Cardiac fibroblast (primary cell): ENCODE data around the gene RTP3.

ENCODE experiments used
- DNase-seq, 2 donors: peaks; one replicate each; pipeline versions ENCODE4 v3.0.0 to v3.0.0-alpha.2; 2010; ENCODE audit warnings: low read depth in 2 of 2
- H3K4me3 ChIP-seq, 2 donors: replicated peaks in 1 of 2; 1 replicate in 1 of 2; 2 replicates in 1 of 2; pipeline ENCODE4 v1.5.1; 2011; ENCODE audit warnings: low read depth in 2 of 2, low read length in 2 of 2, mild to moderate bottlenecking in 2 of 2, moderate library complexity in 1 of 2
- CTCF ChIP-seq: IDR thresholded peaks from one replicate; pipeline ENCODE4 v1.5.1; 2011; ENCODE audit warnings: low read depth, mild to moderate bottlenecking, low read length, inconsistent platforms

Gene RTP3

GRCh38 chr3:46505953-46506352 lies 8.2 kb downstream of the RTP3 start:
- no peak overlapping the region for H3K4me3 ChIP-seq
- no peak for DNase-seq
- no peak for TF ChIP-seq CTCF

DNA sequence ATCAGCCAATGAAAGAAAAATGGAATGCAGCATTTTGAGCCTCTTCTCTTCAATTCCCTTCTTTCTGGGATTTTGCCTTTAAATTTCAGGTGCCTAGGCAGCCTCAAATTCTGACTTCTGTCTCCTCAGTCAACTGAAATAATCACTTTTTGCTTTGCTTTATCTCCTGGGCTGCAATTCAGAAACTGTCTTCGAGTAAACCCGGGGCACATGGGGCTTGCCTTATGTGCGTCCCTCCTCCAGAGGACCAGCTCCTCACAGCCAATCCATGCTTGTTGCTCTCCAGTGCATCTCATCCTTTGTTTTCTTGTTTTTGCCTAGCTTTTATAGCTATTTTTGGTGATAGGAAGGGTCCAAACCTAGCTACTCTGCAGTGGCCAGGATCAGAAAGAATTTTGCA lies 8.8 kb downstream of the RTP3 start:
- H3K4me3 ChIP-seq, result no peak overlapping the region
- no peak for TF ChIP-seq CTCF
- DNase-seq, result no peak

DNA sequence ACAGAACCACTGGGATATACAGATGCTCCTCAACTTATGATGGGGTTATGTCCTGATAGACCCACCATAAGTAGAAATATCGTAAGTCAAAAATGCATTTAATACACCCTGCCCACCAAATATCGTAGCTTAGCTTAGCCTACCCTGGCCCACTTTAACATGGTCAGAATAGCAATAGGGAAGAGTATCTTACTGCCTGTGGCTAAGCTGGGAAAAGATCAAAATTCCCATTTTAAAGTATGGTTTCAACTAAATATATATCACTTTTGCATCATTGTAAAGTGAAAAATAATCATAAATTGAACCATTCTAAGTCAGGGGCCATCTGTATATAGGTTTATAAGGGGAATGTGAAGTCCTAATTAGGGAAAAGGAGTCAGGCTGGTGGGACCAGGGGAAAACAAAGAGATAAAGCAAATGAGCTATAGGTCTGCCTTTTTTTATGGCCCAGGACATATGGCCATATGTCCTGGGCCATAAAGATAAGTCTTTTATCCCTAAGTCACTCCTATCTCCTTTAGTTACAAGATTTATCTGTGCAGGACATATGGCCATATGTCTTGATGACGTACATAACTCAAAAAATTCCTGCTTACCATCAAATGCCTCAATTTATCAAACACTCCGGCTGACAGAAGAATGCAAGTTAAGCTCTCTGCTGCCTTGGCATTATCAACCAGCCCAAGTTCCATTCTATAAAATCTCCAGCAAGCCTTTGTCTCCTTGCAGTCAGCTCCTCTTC lies 11.2 kb downstream of the RTP3 start:
- TF ChIP-seq CTCF, result no peak
- no peak overlapping the region for H3K4me3 ChIP-seq

GRCh38 chr3:46509661-46510187 lies 11.9 kb downstream of the RTP3 start:
- no peak for TF ChIP-seq CTCF
- DNase-seq, result no peak
- no peak overlapping the region for H3K4me3 ChIP-seq

More for the DNA sequence above, 11.2 kb downstream of the RTP3 start:
- no peak for DNase-seq

DNA sequence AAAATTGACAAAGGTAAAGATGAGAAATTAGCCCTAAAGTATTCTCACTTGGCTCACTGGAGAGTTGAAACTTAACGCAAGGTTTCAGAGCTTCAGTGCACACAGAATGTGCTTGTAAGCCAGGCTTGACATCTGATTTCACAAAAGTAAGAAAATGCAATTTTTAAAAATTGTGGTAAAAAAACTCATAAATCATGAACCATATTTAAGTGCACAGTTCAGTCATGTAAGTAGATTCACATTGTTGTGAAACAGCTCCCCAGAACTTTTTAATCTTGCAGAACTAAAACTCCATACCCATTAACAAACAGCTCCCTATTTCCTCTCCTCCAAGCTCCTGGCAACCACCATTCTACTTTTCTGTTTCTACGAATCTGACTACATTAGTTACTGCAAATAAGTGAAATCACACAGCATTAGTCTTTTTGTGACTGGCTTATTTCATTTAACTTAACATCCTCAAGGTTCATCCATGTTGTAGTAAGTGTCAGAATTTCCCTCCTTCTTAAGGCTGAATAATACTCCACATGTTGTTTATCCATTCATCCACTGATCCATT lies 14.5 kb downstream of the RTP3 start:
- TF ChIP-seq CTCF, result no peak

DNA sequence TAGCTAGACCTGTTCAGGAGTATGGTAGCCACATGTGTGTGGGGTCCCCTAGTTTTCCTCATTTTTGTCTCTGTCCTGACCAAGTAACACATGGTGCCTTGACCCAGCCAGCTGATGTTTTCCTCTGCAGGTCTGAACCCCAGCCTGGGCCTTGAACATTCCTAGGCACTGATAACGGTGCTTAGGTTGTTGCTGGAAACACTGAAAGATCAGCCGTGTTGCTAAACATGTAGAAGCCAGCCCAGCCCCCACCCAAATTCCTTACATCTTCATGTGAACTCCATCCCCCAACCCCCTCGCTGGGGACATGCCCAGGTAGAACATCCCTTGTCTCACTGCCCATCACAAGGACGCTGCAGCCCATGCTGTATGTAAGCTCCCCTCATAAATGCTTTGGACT lies 18.7 kb downstream of the RTP3 start:
- DNase-seq, result peak in 1 of 2 donors; percentile 5
- H3K4me3 ChIP-seq, result no peak overlapping the region
- no peak for TF ChIP-seq CTCF

More for the DNA sequence above, 14.5 kb downstream of the RTP3 start:
- no peak overlapping the region for H3K4me3 ChIP-seq
- no peak for DNase-seq
